NT2/D1 (cell line): Measurements from ENCODE around the gene CAPN13.

ENCODE experiments used
- SUZ12 ChIP-seq: IDR thresholded peaks from 2 replicates; pipeline ENCODE4 v1.6.1; 2011; ENCODE audit not compliant: insufficient read length, insufficient read depth; ENCODE audit errors: extremely low read depth
- YY1 ChIP-seq: IDR thresholded peaks from 2 replicates; pipeline ENCODE4 v1.6.1; 2011; ENCODE audit not compliant: insufficient read length, insufficient read depth
- ZNF274 ChIP-seq: IDR thresholded peaks from 2 replicates; pipeline ENCODE4 v1.6.1; 2011; ENCODE audit warnings: mild to moderate bottlenecking, low read depth, low read length

DNA sequence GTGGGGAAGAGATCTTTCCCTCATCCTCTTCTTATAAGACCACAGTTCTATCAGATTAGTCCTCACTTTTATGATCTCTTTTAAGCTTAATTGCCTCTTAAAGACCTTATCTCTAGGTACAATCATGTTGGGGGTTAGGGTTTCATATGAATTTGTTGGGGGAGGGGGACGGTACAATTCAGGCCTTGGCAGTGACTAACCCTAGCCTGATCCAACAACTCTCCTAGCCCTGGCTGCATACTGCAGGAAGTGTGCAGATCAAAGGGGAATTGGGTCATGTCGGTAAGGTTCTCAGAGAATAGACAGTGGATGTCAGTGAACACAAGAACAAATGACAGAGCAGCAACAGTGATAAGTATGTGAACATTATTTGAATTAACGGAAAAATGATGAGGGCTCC lies 16.4 kb downstream of the CAPN13 start:
- no peak for TF ChIP-seq ZNF274
- no peak for TF ChIP-seq YY1
- no peak for TF ChIP-seq SUZ12
